Ovary (tissue), 3 donors: ENCODE results near the gene PDXP.
"Not testable (repeated sequence)": the region's sequence is repeated elsewhere in the genome, so short reads cannot be mapped to it uniquely, and the experiment has no call there.

Experiments
- POLR2A ChIP-seq: fragments of 450-650 bp; IDR thresholded peaks from one replicate; pipeline ENCODE4 v1.6.1; 2017; ENCODE audit warnings: antibody characterized with exemption, mild to moderate bottlenecking, moderate library complexity
- TF ChIP-seq, protein P1 (sequence below), 3 donors: fragments of 450-650 bp in 2 of 3; fragments of 200-600 bp in 1 of 3; IDR thresholded peaks; one replicate each; pipeline versions ENCODE4 v1.5.1 to v1.8.0; 2016 to 2022; ENCODE audit warnings: antibody characterized with exemption in 3 of 3, mild to moderate bottlenecking in 1 of 3
- donor health status: DM: no; HTN: no; CAD: no.

DNA sequence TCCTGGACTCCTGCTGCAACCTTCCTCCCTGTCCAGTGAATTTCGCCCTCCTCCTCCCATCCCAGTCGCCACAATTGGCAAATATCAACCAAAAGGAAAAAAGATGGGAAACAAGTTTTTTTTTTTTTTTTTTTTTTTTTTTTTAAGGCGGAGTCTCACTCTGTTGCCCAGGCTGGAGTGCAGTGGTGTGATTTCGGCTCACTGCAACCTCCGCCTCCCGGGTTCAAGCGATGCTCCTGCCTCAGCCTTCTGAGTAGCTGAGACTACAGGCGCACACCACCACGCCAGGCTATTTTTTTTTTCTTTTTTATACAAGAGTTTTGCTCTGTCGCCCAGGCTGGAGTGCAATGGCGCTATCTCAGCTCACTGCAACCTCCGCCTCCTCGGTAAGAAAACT is 37.7 kb downstream of the PDXP start:
- not testable (repeated sequence) for TF ChIP-seq POLR2A
- TF ChIP-seq, protein P1, sequence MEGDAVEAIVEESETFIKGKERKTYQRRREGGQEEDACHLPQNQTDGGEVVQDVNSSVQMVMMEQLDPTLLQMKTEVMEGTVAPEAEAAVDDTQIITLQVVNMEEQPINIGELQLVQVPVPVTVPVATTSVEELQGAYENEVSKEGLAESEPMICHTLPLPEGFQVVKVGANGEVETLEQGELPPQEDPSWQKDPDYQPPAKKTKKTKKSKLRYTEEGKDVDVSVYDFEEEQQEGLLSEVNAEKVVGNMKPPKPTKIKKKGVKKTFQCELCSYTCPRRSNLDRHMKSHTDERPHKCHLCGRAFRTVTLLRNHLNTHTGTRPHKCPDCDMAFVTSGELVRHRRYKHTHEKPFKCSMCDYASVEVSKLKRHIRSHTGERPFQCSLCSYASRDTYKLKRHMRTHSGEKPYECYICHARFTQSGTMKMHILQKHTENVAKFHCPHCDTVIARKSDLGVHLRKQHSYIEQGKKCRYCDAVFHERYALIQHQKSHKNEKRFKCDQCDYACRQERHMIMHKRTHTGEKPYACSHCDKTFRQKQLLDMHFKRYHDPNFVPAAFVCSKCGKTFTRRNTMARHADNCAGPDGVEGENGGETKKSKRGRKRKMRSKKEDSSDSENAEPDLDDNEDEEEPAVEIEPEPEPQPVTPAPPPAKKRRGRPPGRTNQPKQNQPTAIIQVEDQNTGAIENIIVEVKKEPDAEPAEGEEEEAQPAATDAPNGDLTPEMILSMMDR (IDR thresholded peaks at IDR 0.05): not testable (repeated sequence)
